CD4-positive, alpha-beta T cell treated with Interferon alpha-2 for 1 hour (primary cell): ENCODE measurements around the gene TUBGCP2.
"Not testable (repeated sequence)": the region's sequence is repeated elsewhere in the genome, so short reads cannot be mapped to it uniquely, and the experiment has no call there.

Experiments
- DNase-seq, 2 donors: peaks; one replicate each; pipeline ENCODE4 v3.0.0-alpha.2; 2020 to 2022

Gene TUBGCP2

GRCh38 chr10:133242611-133243356 is 65.9 kb downstream of the TUBGCP2 start:
- DNase-seq = no peak

GRCh38 chr10:133241501-133242205 is 67.0 kb downstream of the TUBGCP2 start:
- DNase-seq = peak in 1 of 2 donors; percentile 29

GRCh38 chr10:133239990-133240389 is 68.7 kb downstream of the TUBGCP2 start:
- DNase-seq = no peak

- no peak for DNase-seq
Measured at GRCh38 chr10:133238466-133238804, 70.2 kb downstream of the TUBGCP2 start.

- DNase-seq = no peak
Measured at GRCh38 chr10:133237588-133238465, 70.8 kb downstream of the TUBGCP2 start, which contains the start of gene VENTX. Gene VENTX, plus strand, starts transcription at chr10:133237855. Its CDS starts 60 bp downstream, at chr10:133237915.

- DNase-seq = no peak
Measured at GRCh38 chr10:133237241-133237587, 71.5 kb downstream of the TUBGCP2 start.

GRCh38 chr10:133236401-133237240 is 72.1 kb downstream of the TUBGCP2 start:
- DNase-seq = no peak

GRCh38 chr10:133235932-133236331 is 72.7 kb downstream of the TUBGCP2 start:
- DNase-seq = peak in 1 of 2 donors; percentile 24

- peak; percentile 20 to 44 for DNase-seq
Measured at GRCh38 chr10:133235265-133235855, 73.3 kb downstream of the TUBGCP2 start.

- DNase-seq = not testable (repeated sequence)
Measured at GRCh38 chr10:133234796-133235195, 73.9 kb downstream of the TUBGCP2 start.

- DNase-seq = no peak
Measured at GRCh38 chr10:133231946-133232574, 76.6 kb downstream of the TUBGCP2 start.

- no peak for DNase-seq
Measured at GRCh38 chr10:133231244-133231945, 77.3 kb downstream of the TUBGCP2 start.

GRCh38 chr10:133230387-133231195 is 78.1 kb downstream of the TUBGCP2 start:
- DNase-seq = peak in 1 of 2 donors; percentile 47

GRCh38 chr10:133230044-133230361 is 78.7 kb downstream of the TUBGCP2 start, which contains the start of gene UTF1:
Gene UTF1, plus strand, starts transcription at chr10:133230217. Its CDS starts 72 bp downstream, at chr10:133230289.
- DNase-seq = no peak

- DNase-seq = no peak
Measured at GRCh38 chr10:133229265-133230043, 79.2 kb downstream of the TUBGCP2 start.
